Karpas-422 (cell line): ENCODE data around the gene BCL11A. TPM values are rescaled to one million over a fixed set of nuclear protein-coding genes. Genes with fewer than 3 reads are reported as not detected.
A peak's percentile ranks its signal among the peaks of the same experiment; 100 is the strongest.

ENCODE experiments used
- DNase-seq: peaks from one replicate; pipeline ENCODE4 v3.0.0-alpha.2; 2015
- H2AFZ ChIP-seq: fragments of 200-600 bp; sonication (generic); 2 replicates; pipeline ENCODE4 v1.6.1; 2014; ENCODE audit warnings: antibody characterized with exemption, low read length, mixed read lengths
- H3K27ac ChIP-seq: fragments of 200-600 bp; sonication (generic); 2 replicates; pipeline ENCODE4 v1.5.1; 2014; ENCODE audit warnings: mild to moderate bottlenecking, low read length, moderate library complexity
- H3K27me3 ChIP-seq: fragments of 200-600 bp; sonication (generic); 2 replicates; pipeline ENCODE4 v1.6.1; 2014; ENCODE audit warnings: low read length, mixed read lengths
- H3K36me3 ChIP-seq: fragments of 200-600 bp; sonication (generic); 2 replicates; pipeline ENCODE4 v1.6.1; 2014; ENCODE audit warnings: low read length, mixed read lengths; ENCODE audit not compliant: insufficient read depth
- H3K4me1 ChIP-seq: fragments of 200-600 bp; sonication (generic); 2 replicates; pipeline ENCODE4 v1.6.1; 2014; ENCODE audit warnings: mild to moderate bottlenecking, low read length, mixed read lengths
- H3K4me2 ChIP-seq: fragments of 200-600 bp; sonication (generic); 2 replicates; pipeline ENCODE4 v1.6.1; 2014; ENCODE audit warnings: low read length, low read depth, mild to moderate bottlenecking; ENCODE audit not compliant: poor library complexity, severe bottlenecking
- H3K4me3 ChIP-seq: fragments of 200-600 bp; sonication (generic); 2 replicates; pipeline ENCODE4 v1.5.1; 2014; ENCODE audit warnings: mild to moderate bottlenecking, antibody characterized with exemption, low read length, mixed read lengths
- H3K79me2 ChIP-seq: fragments of 200-600 bp; sonication (generic); 2 replicates; pipeline ENCODE4 v1.6.1; 2014; ENCODE audit warnings: mild to moderate bottlenecking, low read length, mixed read lengths
- H3K9ac ChIP-seq: fragments of 200-600 bp; sonication (generic); 2 replicates; pipeline ENCODE4 v1.6.0; 2014; ENCODE audit warnings: low read length
- H3K9me2 ChIP-seq: fragments of 200-600 bp; sonication (generic), shearing (Covaris generic); replicated peaks from 2 replicates; pipeline ENCODE4 v1.6.0; 2014; ENCODE audit warnings: mild to moderate bottlenecking, low read length, moderate library complexity; ENCODE audit not compliant: insufficient read depth
- H3K9me3 ChIP-seq: fragments of 300-700, 200-600 bp; sonication (generic); 2 replicates; pipeline ENCODE4 v1.6.1; 2014; ENCODE audit warnings: low read length, mixed read lengths
- H4K20me1 ChIP-seq: fragments of 200-600 bp; sonication (generic); 2 replicates; pipeline ENCODE4 v1.6.1; 2014; ENCODE audit warnings: mild to moderate bottlenecking, antibody characterized with exemption, low read length, low read depth; ENCODE audit not compliant: insufficient read depth
- total RNA-seq: library from RNA; depleted of rRNA; stranded (reverse); fragments of >200 nt; shearing (Covaris generic); gene quantifications from 2 replicates; pipeline ENCODE4 v1.2.3, GENCODE V29; 2014; ENCODE audit warnings: low replicate concordance

The BCL11A gene
- total RNA-seq, 1 experiment from 2014 or later, result 190 TPM

DNA sequence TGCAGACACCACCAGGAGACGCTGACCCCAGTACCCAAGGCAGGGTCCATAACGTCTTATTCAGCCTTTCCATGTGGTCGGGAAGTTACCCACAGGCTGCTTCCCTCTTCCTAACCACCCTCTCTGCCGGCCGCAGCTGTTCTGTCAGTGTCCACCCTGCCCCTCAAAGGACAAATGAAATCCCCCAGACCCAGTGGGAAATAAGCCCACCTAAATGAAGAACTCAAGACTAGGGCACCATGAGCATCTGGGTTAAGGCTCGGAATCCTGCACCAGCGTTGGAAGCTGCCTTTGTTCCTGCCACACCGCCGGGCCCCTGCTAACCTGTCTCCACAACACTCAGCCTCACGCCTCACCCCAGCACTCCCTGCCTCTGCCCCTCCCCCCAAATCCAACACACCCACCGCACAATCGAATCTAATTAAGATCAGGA lies 21.7 kb downstream of the BCL11A start:
- Histone ChIP-seq H3K9me3 (no peaks in the 10 kb centered on the region), H3K4me3 (no peak overlapping the region), H3K9me2 (no peaks in the 10 kb centered on the region), H3K36me3 (peaks cover 50% of the 10 kb centered on the region; the same call in 1 of the 2 replicates), H3K27me3 (no peaks in the 10 kb centered on the region), H2AFZ (no peak overlapping the region), H3K9ac (no peak overlapping the region), H3K27ac (peak overlapping the region; percentile 69), H3K4me2 (peak overlapping the region; percentile 44), H3K79me2 (peaks cover 100% of the 10 kb centered on the region), H3K4me1 (peaks cover 100% of the 10 kb centered on the region), H4K20me1 (peaks cover 80% of the 10 kb centered on the region; the same call in 1 of the 2 replicates)
- no peak for DNase-seq

DNA sequence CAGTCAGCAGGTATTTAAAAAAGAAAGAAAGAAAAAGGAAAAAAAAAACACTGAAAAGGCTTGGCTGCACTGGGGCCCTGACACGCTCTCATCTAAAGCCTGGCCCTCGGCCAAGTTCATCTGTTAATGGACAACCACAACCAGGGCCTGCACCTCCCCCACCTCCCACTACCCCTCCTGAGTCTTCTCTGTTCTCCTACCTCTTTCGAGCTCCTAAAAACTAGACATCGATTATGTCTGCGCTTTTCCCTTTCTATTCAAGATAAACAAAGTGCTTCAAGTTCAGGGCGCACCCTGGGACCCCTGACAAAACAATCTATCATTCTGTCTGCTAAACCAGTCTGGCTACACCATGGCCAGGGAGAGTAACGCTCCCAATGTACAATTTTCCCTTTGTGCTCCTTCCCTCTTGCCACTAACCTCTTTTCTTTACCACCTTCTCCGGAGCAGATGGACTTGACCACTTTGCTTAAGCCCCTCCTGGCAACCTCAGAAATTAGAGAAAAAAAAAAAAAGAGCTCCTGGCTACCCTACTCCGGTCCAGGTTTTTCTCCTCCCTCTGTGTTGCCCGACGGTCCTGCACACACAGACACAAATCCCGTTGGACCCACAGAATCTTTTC lies 22.7 kb downstream of the BCL11A start:
- no peaks in the 10 kb centered on the region for H3K9me2 ChIP-seq
- no peak for DNase-seq
- no peaks in the 10 kb centered on the region for H3K27me3 ChIP-seq
- H2AFZ ChIP-seq, result no peak overlapping the region
- peaks cover 73% of the 10 kb centered on the region; the same call in 1 of the 2 replicates for H4K20me1 ChIP-seq
- no peak overlapping the region for H3K4me3 ChIP-seq
- peak overlapping the region; percentile 6 for H3K4me2 ChIP-seq
- H3K27ac ChIP-seq, result peak overlapping the region; percentile 9; the same call in 1 of the 2 replicates
- peaks cover 100% of the 10 kb centered on the region for H3K4me1 ChIP-seq
- H3K9ac ChIP-seq, result no peak overlapping the region
- peaks cover 60% of the 10 kb centered on the region; the same call in 1 of the 2 replicates for H3K36me3 ChIP-seq
- H3K9me3 ChIP-seq, result no peaks in the 10 kb centered on the region
- peaks cover 100% of the 10 kb centered on the region for H3K79me2 ChIP-seq

DNA sequence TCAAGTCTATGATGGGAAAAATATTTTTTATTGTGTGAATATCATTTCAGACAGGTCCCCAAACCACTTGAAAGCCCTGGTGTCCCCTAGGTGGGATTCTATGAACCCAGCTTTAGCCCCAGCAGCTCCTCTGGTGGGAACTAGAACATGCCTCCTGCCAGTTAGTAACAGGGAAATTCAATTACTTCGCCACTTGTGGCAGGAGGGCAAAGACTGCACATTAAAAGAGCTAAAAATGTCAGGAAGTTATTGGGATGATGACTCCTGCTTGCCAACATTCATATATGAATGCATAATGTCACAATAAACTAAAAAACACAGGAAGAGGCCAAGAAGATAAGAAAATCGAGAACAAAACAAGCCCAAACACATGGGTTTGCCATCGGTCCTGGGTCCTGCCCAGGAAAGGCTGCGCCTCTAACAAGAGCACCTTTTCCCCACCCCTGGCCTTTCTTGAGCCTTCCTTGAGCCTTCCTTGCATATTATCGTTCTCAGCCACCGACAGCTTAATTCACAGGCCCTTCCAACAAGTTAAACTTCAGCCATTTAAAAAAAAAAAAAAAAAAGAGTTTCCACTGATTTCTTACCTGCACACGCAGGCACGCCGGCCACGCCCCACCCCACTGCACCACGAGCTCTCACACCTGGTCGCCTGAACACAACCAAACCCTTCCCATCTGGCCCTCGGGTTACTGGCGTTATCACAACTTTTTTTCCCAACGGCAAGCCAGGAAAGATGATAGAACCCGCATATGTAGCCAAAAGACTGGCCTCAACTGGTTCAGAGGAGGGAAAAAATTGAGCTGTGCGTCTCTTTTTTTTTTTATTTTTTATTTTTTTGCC lies 23.4 kb downstream of the BCL11A start:
- no peak overlapping the region for H3K4me3 ChIP-seq
- H3K79me2 ChIP-seq, result peaks cover 100% of the 10 kb centered on the region
- H2AFZ ChIP-seq, result no peak overlapping the region
- no peak overlapping the region for H3K9ac ChIP-seq
- no peak overlapping the region for H3K27ac ChIP-seq
- no peaks in the 10 kb centered on the region for H3K9me2 ChIP-seq
- no peak overlapping the region for H3K4me2 ChIP-seq
- H3K27me3 ChIP-seq, result no peaks in the 10 kb centered on the region
- peaks cover 100% of the 10 kb centered on the region for H3K4me1 ChIP-seq
- H3K36me3 ChIP-seq, result peaks cover 65% of the 10 kb centered on the region; the same call in 1 of the 2 replicates
- H3K9me3 ChIP-seq, result no peaks in the 10 kb centered on the region
- H4K20me1 ChIP-seq, result peaks cover 66% of the 10 kb centered on the region; the same call in 1 of the 2 replicates
- DNase-seq, result no peak

DNA sequence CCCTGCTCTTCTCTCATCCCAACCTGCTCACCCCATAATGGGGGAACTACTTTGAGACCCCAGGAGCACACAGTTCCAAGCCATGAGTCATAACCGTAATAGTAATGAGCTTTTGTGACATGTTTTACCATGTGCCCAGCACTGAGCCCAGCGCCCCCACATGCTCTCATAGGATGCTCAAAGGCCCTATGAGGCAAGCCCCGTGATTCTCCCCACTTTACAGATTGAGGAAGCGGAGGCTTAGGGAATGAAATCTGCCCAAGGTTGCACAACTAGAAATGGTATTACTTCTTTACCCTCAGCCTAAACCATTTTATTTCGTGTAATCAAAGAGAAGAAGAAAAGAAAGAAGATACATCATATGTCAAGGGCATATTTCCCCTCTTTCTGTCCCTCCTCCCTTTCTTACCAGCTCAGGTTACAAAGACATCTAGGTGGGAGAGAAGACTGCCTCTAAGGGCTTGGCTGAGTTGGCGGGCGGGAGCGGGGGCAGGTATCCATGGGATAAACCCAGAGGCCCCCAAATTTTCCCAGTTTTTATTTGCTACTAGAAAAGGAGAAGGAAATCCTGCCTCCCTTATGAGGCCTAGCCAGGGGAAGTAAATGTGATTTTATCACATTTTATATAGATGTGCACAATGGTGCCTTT lies 24.2 kb downstream of the BCL11A start:
- Histone ChIP-seq H3K9ac (no peak overlapping the region), H3K36me3 (peaks cover 64% of the 10 kb centered on the region; the same call in 1 of the 2 replicates), H3K4me2 (no peak overlapping the region), H2AFZ (no peak overlapping the region), H3K9me3 (no peaks in the 10 kb centered on the region), H3K27me3 (no peaks in the 10 kb centered on the region), H3K9me2 (no peaks in the 10 kb centered on the region), H3K4me1 (peaks cover 99% of the 10 kb centered on the region), H4K20me1 (peaks cover 58% of the 10 kb centered on the region; the same call in 1 of the 2 replicates), H3K4me3 (no peak overlapping the region), H3K27ac (no peak overlapping the region), H3K79me2 (peaks cover 100% of the 10 kb centered on the region)
- DNase-seq, result no peak

DNA sequence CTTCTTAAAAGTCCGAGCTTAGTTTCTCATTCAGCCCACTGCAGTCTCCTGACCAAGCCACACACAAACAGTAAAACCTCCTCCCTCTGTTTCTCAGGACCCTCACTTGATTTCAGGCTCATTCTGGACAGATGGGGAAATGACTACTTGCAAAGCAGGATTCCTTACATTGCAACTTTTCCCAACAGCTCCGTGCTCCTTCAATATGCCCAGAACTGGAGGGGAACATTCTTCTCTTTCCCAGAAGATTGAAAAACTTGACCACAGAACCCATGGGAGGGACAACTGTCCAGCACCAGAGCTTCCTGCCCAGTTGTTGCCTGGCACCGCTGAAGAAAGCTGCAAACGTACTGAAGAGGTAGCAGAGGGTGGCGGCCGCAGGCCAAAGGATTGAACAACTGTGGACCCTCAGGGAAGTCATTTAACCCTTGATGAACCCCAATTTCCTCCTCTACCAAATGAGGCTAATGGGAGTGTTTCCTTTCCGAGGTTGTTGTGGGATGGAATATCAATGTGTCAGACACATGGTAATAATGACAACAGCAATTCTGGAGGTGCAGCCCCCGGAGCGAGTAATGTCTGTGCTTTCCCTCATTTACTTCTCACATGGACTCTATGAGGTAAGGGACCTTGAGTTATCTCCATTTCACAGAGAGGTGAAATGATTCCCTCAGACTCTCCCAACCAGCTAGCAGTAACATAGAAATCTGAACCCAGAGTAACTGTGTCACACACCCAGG lies 25.0 kb downstream of the BCL11A start:
- no peak for DNase-seq
- no peak overlapping the region for H3K9ac ChIP-seq
- no peak overlapping the region for H3K4me3 ChIP-seq
- no peaks in the 10 kb centered on the region for H3K9me2 ChIP-seq
- peaks cover 50% of the 10 kb centered on the region; the same call in 1 of the 2 replicates for H4K20me1 ChIP-seq
- H3K79me2 ChIP-seq, result peaks cover 100% of the 10 kb centered on the region
- H3K27me3 ChIP-seq, result no peaks in the 10 kb centered on the region
- H3K9me3 ChIP-seq, result no peaks in the 10 kb centered on the region
- H3K36me3 ChIP-seq, result peaks cover 65% of the 10 kb centered on the region; the same call in 1 of the 2 replicates
- H2AFZ ChIP-seq, result no peak overlapping the region
- H3K4me1 ChIP-seq, result peaks cover 99% of the 10 kb centered on the region
- no peak overlapping the region for H3K27ac ChIP-seq
- H3K4me2 ChIP-seq, result no peak overlapping the region

DNA sequence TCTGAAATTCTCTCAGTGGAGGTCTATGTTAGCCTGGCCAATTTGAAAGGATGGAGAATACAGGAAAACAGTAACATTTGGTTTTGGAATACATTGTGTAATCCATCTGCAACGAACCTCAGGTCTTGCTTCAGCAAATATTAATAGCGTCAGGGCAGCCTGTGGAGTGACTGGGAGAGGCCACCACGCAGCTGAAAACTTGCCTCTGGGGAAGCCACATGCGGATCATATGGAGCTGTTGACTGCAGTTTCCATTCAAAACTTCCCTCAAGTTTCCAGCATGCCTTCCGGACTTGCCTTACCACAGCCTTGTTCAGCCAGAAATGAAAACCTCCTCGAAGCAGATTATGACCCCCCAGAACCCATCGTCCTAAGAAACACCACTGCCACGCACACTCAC lies 25.7 kb downstream of the BCL11A start:
- Histone ChIP-seq H3K79me2 (peaks cover 100% of the 10 kb centered on the region), H2AFZ (no peak overlapping the region), H3K9me2 (no peaks in the 10 kb centered on the region), H3K4me2 (no peak overlapping the region), H3K4me3 (no peak overlapping the region), H3K36me3 (peaks cover 65% of the 10 kb centered on the region), H3K9ac (no peak overlapping the region), H3K27me3 (no peaks in the 10 kb centered on the region), H3K9me3 (no peaks in the 10 kb centered on the region), H4K20me1 (peaks cover 45% of the 10 kb centered on the region; the same call in 1 of the 2 replicates), H3K27ac (no peak overlapping the region), H3K4me1 (peaks cover 99% of the 10 kb centered on the region)
- DNase-seq, result no peak

DNA sequence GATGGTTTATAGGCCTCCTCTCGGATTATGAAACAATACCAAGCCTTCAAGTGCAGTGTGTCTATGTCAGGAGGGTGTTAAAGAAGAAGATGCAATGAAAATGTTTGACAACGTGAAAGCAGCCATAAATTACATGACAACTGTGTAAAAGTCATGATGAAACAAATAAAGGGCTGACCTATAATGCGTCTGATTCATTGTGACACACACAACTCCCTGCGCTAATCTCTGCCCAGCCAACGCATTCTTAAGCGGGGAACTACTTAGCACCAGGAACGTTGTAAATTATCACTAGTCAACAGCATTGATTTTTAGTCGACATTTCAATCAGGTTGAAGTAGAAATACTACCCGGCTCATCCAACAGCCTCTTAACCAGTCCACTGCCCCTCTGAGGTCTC lies 26.8 kb downstream of the BCL11A start:
- no peaks in the 10 kb centered on the region for H3K27me3 ChIP-seq
- no peaks in the 10 kb centered on the region for H3K9me2 ChIP-seq
- DNase-seq, result no peak
- H3K4me1 ChIP-seq, result peaks cover 97% of the 10 kb centered on the region
- peaks cover 100% of the 10 kb centered on the region for H3K79me2 ChIP-seq
- H3K9me3 ChIP-seq, result no peaks in the 10 kb centered on the region
- H3K9ac ChIP-seq, result no peak overlapping the region
- no peak overlapping the region for H2AFZ ChIP-seq
- H3K36me3 ChIP-seq, result peaks cover 65% of the 10 kb centered on the region
- H3K4me2 ChIP-seq, result no peak overlapping the region
- peak overlapping the region; percentile 32; the same call in 1 of the 2 replicates for H3K27ac ChIP-seq
- no peak overlapping the region for H3K4me3 ChIP-seq
- H4K20me1 ChIP-seq, result peaks cover 36% of the 10 kb centered on the region; the same call in 1 of the 2 replicates
